Adrenal gland (tissue), 12 donors: ENCODE measurements around the gene ESRRB. TPM values are rescaled to one million over a fixed set of nuclear protein-coding genes. Genes with fewer than 3 reads are reported as not detected.

ENCODE experiments used
- DNase-seq, 7 donors: peaks; one replicate each; pipeline ENCODE4 v3.0.0-alpha.2; 2019 to 2020
- H3K27ac ChIP-seq, 5 donors: fragments of 200-600 bp; sonication (generic) in 4 of 5; 1 replicate in 3 of 5; 2 replicates in 2 of 5; pipeline versions ENCODE4 v1.5.1 to v1.8.0; 2016 to 2020; ENCODE audit warnings: mild to moderate bottlenecking in 1 of 5
- H3K27me3 ChIP-seq: fragments of 200-600 bp; 2 replicates; pipeline ENCODE4 v1.8.0; 2021
- H3K36me3 ChIP-seq, 2 donors: fragments of 200-600 bp; replicated peaks in 1 of 2; 1 replicate in 1 of 2; 2 replicates in 1 of 2; pipeline versions ENCODE4 v1.5.1 to v1.8.0; 2018 to 2022
- H3K4me1 ChIP-seq, 2 donors: fragments of 200-600 bp; replicated peaks in 1 of 2; 1 replicate in 1 of 2; 2 replicates in 1 of 2; pipeline versions ENCODE4 v1.5.1 to v1.8.0; 2018 to 2021
- H3K4me3 ChIP-seq, 4 donors: fragments of 200-600 bp; sonication (generic) in 3 of 4; one replicate each; pipeline ENCODE4 v1.5.1; 2016 to 2018
- H3K9me3 ChIP-seq, 3 donors: fragments of 200-600 bp; sonication (generic) in 1 of 3; replicated peaks in 1 of 3; 1 replicate in 2 of 3; 2 replicates in 1 of 3; pipeline versions ENCODE4 v1.5.1 to v1.8.0; 2016 to 2021
- POLR2A ChIP-seq, 2 donors: fragments of 450-650 bp; IDR thresholded peaks; one replicate each; pipeline ENCODE4 v1.6.1; 2017; ENCODE audit warnings: antibody characterized with exemption in 2 of 2, mild to moderate bottlenecking in 2 of 2, moderate library complexity in 1 of 2
- WGBS, 4 donors: extraction: QIAGEN DNeasy Blood & Tissue Kit in 2 of 4; methylation state at CpG; one replicate each; pipeline versions ENCODE4 v1.1.5 to v1.1.7; 2013 to 2017; 5-methylcytosine and 5-hydroxymethylcytosine counted together
- intact Hi-C, 2 donors: fragments of 100-400 bp; cut with DNase I; formaldehyde crosslinking; loops; one replicate each; pipeline versions ENCODE4 v1.14.1 to v1.15.0; 2022 to 2023
- polyA plus RNA-seq, 3 donors: library from polyadenylated mRNA; stranded (reverse); fragments of 200-250 nt in 2 of 3; fragments of 350-450 nt in 1 of 3; fragmentation: Illumina TruSeq in 1 of 3; extraction: RNeasy Lipid Tissue Mini Kit (QIAGEN cat#74804) in 1 of 3; gene quantifications; one replicate each; pipeline ENCODE4 v1.2.3, GENCODE V29; 2013 to 2014
- total RNA-seq, 9 donors: library from RNA; depleted of rRNA in 4 of 9; stranded (reverse); fragments of >200 nt in 4 of 9; fragments of 120-200 nt in 1 of 9; fragmentation: NEBNext Ultra II Directional in 1 of 9; extraction: Animal tissue kit (Norgen Biotek cat#: 25700) in 1 of 9; gene quantifications; one replicate each; pipeline versions ENCODE4 v1.1.0 to v1.2.4, GENCODE V29; 2013 to 2023
- TF ChIP-seq, protein P1 (sequence below), 6 experiments: fragments of 450-650 bp in 4 of 6; fragments of 200-600 bp in 2 of 6; sonication (generic) in 1 of 6; IDR thresholded peaks; 1 replicate in 5 of 6; 2 replicates in 1 of 6; pipeline versions ENCODE4 v1.5.1 to v1.8.0; 2016 to 2021; ENCODE audit warnings: antibody characterized with exemption in 6 of 6, mild to moderate bottlenecking in 2 of 6, moderate library complexity in 1 of 6
- donor health status: healthy with polysubstance abuse.
- donor health status: Bipolar disorder and iron deficiency.
- donor health status: DM: yes; HTN: yes; CAD: no.
- donor health status: DM: no; HTN: no; CAD: no.
- donor health status: DM: no; HTN: no; CAD: no.
- donor health status: DM: yes; HTN: yes; CAD: no.

ESRRB gene
- total and polyA plus RNA-seq, 12 donors, result 0.06 to 0.55 (median 0.23) TPM; not detected in 5

DNA sequence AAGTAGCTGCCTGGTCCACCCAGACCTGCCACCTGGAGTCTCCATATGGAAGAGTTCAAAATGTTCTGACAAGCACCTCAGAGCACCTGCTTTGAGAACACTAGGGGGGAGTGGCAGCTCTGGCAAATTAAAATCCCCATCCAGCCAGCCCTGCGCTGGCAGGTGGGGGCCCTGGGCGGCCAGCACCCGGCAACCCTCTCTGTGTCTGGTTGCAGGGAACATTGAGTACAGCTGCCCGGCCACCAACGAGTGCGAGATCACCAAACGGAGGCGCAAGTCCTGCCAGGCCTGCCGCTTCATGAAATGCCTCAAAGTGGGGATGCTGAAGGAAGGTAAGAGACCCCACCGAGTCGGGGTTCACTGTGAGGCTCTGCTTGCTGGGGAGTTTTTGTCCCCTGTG lies 86.4 kb downstream of the ESRRB start:
- intact Hi-C loops, result no loop called here
- Histone ChIP-seq H3K4me3 (no peak overlapping the region), H3K27me3 (no peaks in the 10 kb centered on the region), H3K27ac (no peak overlapping the region), H3K36me3 (no peaks in the 10 kb centered on the region), H3K4me1 (no peaks in the 10 kb centered on the region), H3K9me3 (no peaks in the 10 kb centered on the region)
- no peak for TF ChIP-seq POLR2A (IDR thresholded peaks at IDR 0.05)
- TF ChIP-seq, protein P1, sequence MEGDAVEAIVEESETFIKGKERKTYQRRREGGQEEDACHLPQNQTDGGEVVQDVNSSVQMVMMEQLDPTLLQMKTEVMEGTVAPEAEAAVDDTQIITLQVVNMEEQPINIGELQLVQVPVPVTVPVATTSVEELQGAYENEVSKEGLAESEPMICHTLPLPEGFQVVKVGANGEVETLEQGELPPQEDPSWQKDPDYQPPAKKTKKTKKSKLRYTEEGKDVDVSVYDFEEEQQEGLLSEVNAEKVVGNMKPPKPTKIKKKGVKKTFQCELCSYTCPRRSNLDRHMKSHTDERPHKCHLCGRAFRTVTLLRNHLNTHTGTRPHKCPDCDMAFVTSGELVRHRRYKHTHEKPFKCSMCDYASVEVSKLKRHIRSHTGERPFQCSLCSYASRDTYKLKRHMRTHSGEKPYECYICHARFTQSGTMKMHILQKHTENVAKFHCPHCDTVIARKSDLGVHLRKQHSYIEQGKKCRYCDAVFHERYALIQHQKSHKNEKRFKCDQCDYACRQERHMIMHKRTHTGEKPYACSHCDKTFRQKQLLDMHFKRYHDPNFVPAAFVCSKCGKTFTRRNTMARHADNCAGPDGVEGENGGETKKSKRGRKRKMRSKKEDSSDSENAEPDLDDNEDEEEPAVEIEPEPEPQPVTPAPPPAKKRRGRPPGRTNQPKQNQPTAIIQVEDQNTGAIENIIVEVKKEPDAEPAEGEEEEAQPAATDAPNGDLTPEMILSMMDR (IDR thresholded peaks at IDR 0.05), result no peak
- DNase-seq, result no peak
- 92 to 98% (median 95%) methylated on average over 5 to 11 of the region's 11 CpGs for WGBS, 4 donors

DNA sequence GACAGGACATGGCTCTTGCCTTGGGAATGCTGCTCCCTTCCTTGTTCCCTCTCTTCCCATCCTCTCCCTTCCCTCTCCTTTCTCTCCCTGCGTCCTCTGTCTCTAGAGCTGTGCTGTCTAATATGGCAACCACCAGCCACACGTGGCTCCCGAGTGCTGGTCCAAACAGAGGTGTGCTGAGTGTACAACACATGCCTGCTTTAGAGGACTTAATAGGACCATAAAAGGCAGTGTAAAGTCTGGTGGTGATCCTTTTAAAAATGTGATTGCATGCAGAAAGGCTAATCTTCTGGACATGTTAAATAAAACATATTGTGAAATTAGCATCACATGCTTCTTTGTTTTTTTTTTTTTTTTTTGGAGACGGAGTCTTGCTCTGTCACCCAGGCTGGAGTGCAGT lies 87.2 kb downstream of the ESRRB start:
- WGBS, 4 donors, result 76 to 89% (median 84%) methylated on average over 3 to 4 of the region's 4 CpGs
- no peaks in the 10 kb centered on the region for H3K4me1 ChIP-seq
- no peak for TF ChIP-seq POLR2A (IDR thresholded peaks at IDR 0.05)
- TF ChIP-seq, protein P1 (IDR thresholded peaks at IDR 0.05), result no peak
- H3K9me3 ChIP-seq, result no peaks in the 10 kb centered on the region
- intact Hi-C loops, result no loop called here
- H3K4me3 ChIP-seq, result no peak overlapping the region
- no peaks in the 10 kb centered on the region for H3K36me3 ChIP-seq
- H3K27me3 ChIP-seq, result no peaks in the 10 kb centered on the region
- no peak for DNase-seq
- no peak overlapping the region for H3K27ac ChIP-seq

DNA sequence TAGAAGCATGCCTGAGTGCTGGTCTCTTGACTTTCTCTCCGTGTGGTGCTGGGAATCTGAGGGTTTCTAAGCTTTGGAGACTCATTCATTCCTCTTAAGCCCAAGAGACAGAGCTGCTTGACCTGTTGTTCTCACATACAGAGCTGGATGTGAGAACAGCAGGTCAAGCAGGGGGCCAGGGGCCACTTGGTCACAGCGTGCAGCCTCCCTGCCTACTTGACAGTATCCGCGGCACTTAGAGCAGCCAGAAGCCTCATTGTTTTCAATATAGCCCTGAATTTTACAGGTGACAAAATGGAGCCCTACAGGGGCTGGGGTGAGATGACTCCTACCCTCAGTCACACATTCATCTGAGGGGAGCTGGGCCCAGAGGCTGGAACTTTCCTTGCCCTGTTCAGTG lies 88.9 kb downstream of the ESRRB start:
- DNase-seq, result no peak
- Histone ChIP-seq H3K9me3 (no peaks in the 10 kb centered on the region), H3K4me1 (no peaks in the 10 kb centered on the region), H3K27me3 (no peaks in the 10 kb centered on the region), H3K4me3 (no peak overlapping the region), H3K27ac (no peak overlapping the region), H3K36me3 (no peaks in the 10 kb centered on the region)
- WGBS, 4 donors, result 70 to 93% (median 89%) methylated on average over 1 to 4 of the region's 4 CpGs
- intact Hi-C loops, result no loop called here
- no peak for TF ChIP-seq POLR2A (IDR thresholded peaks at IDR 0.05)
- TF ChIP-seq, protein P1 (IDR thresholded peaks at IDR 0.05), result no peak

DNA sequence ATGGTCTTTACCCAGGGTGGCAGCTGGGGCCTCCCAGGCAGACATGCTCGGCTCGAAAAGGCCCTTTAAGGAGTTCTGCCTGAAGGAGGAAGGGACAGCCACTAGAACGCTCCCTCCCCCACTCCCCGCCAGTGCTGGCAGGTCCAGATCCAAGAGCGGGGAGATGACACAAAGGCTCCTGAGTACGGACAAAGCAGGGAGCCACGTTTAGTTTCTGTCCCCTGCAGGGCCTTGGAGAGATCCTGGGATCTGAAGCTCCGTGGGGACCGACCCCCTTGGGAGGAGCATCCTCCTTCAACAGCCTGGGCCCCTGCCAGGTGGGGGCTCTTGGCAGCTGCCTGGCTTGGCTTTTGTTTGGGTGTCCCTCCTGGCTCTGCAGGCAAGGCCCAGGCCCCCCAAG lies 89.7 kb downstream of the ESRRB start:
- intact Hi-C loops, result no loop called here
- no peak for DNase-seq
- Histone ChIP-seq H3K27me3 (peaks cover 4% of the 10 kb centered on the region), H3K9me3 (no peaks in the 10 kb centered on the region), H3K4me1 (no peaks in the 10 kb centered on the region), H3K36me3 (no peaks in the 10 kb centered on the region), H3K27ac (no peak overlapping the region), H3K4me3 (no peak overlapping the region)
- 74 to 80% (median 77%) methylated on average over 7 to 9 of the region's 9 CpGs for WGBS, 4 donors
- no peak for TF ChIP-seq POLR2A (IDR thresholded peaks at IDR 0.05)
- TF ChIP-seq, protein P1 (IDR thresholded peaks at IDR 0.05), result no peak
